Measurements from ENCODE around the gene CAMTA1. TPM values are rescaled to one million over a fixed set of nuclear protein-coding genes. Genes with fewer than 3 reads are reported as not detected.

The CAMTA1 gene
- polyA plus RNA-seq, 1 donor from 2014 or later: 162 TPM

- no peak overlapping the region for H3K4me2 ChIP-seq (ENCODE audit: low read length)
- H3K9me2 ChIP-seq (ENCODE audit: insufficient read depth, low read length): no peaks in the 10 kb centered on the region
- H3F3A ChIP-seq (ENCODE audit: insufficient read depth, low read length, poor library complexity, severe bottlenecking): no peaks in the 10 kb centered on the region
- no peaks in the 10 kb centered on the region for H3K27me3 ChIP-seq (ENCODE audit: insufficient read depth, low read depth, low read length)
- no peaks in the 10 kb centered on the region for H3K9me3 ChIP-seq (ENCODE audit: low read length)
- H3K4me3 ChIP-seq (ENCODE audit: low read length): no peak overlapping the region
- no peak overlapping the region for H3K9ac ChIP-seq (ENCODE audit: low read length)
- H3K79me2 ChIP-seq (replicated peaks; ENCODE audit: insufficient read depth, low read length): no peaks in the 10 kb centered on the region
- no peak overlapping the region for H2AFZ ChIP-seq (ENCODE audit: low read depth, low read length)
- no peak overlapping the region for H3K27ac ChIP-seq (ENCODE audit: low read length)
- no peak for TF ChIP-seq POLR2AphosphoS5 (IDR thresholded peaks at IDR 0.05)
- no peak for TF ChIP-seq REST (IDR thresholded peaks at IDR 0.05; ENCODE audit: borderline replicate concordance)
- no peak for TF ChIP-seq MXI1 (conservative IDR thresholded peaks at IDR 0.05; ENCODE audit: poor library complexity, severe bottlenecking)
- TF ChIP-seq TAF1 (IDR thresholded peaks at IDR 0.05; ENCODE audit: low read depth): no peak
- TF ChIP-seq RAD21 (conservative IDR thresholded peaks at IDR 0.05): no peak
- no peak for TF ChIP-seq EZH2 (IDR thresholded peaks at IDR 0.05; ENCODE audit: borderline replicate concordance, insufficient read depth, low read length, poor library complexity, severe bottlenecking)
- TF ChIP-seq CTCF (IDR thresholded peaks at IDR 0.05; ENCODE audit: poor library complexity, severe bottlenecking): no peak
- TF ChIP-seq EP300 (conservative IDR thresholded peaks at IDR 0.05; ENCODE audit: poor library complexity, severe bottlenecking): no peak
- TF ChIP-seq SMC3 (conservative IDR thresholded peaks at IDR 0.05; ENCODE audit: poor library complexity): no peak
- H3K36me3 ChIP-seq (ENCODE audit: insufficient read depth, low read length): no peaks in the 10 kb centered on the region
- no peaks in the 10 kb centered on the region for H4K20me1 ChIP-seq (ENCODE audit: insufficient read depth)
Measured at GRCh38 chr1:7566417-7567375, 781.4 kb downstream of the CAMTA1 start.

GRCh38 chr1:7567376-7567775 is 782.1 kb downstream of the CAMTA1 start:
- TF ChIP-seq CTCF (IDR thresholded peaks at IDR 0.05; ENCODE audit: poor library complexity, severe bottlenecking): no peak
- TF ChIP-seq EZH2 (IDR thresholded peaks at IDR 0.05; ENCODE audit: borderline replicate concordance, insufficient read depth, low read length, poor library complexity, severe bottlenecking): no peak
- no peak for TF ChIP-seq EP300 (conservative IDR thresholded peaks at IDR 0.05; ENCODE audit: poor library complexity, severe bottlenecking)
- TF ChIP-seq RAD21 (conservative IDR thresholded peaks at IDR 0.05): no peak
- no peak for TF ChIP-seq POLR2AphosphoS5 (IDR thresholded peaks at IDR 0.05)
- TF ChIP-seq REST (IDR thresholded peaks at IDR 0.05; ENCODE audit: borderline replicate concordance): no peak
- no peak for TF ChIP-seq MXI1 (conservative IDR thresholded peaks at IDR 0.05; ENCODE audit: poor library complexity, severe bottlenecking)
- no peak for TF ChIP-seq TAF1 (IDR thresholded peaks at IDR 0.05; ENCODE audit: low read depth)
- TF ChIP-seq SMC3 (conservative IDR thresholded peaks at IDR 0.05; ENCODE audit: poor library complexity): no peak
- Histone ChIP-seq H3K9me3 (ENCODE audit: low read length) (no peaks in the 10 kb centered on the region), H3F3A (ENCODE audit: insufficient read depth, low read length, poor library complexity, severe bottlenecking) (no peaks in the 10 kb centered on the region), H3K4me3 (ENCODE audit: low read length) (no peak overlapping the region), H3K79me2 (replicated peaks; ENCODE audit: insufficient read depth, low read length) (no peaks in the 10 kb centered on the region), H3K9ac (ENCODE audit: low read length) (no peak overlapping the region), H3K9me2 (ENCODE audit: insufficient read depth, low read length) (no peaks in the 10 kb centered on the region), H3K27me3 (ENCODE audit: insufficient read depth, low read depth, low read length) (no peaks in the 10 kb centered on the region), H3K27ac (ENCODE audit: low read length) (no peak overlapping the region), H4K20me1 (ENCODE audit: insufficient read depth) (no peaks in the 10 kb centered on the region), H2AFZ (ENCODE audit: low read depth, low read length) (no peak overlapping the region), H3K36me3 (ENCODE audit: insufficient read depth, low read length) (no peaks in the 10 kb centered on the region), H3K4me2 (ENCODE audit: low read length) (no peak overlapping the region)

All from neural cell (in vitro differentiated cells).